Endothelial cell (in vitro differentiated cells): Measurements from ENCODE around the gene MAML2. TPM values are rescaled to one million over a fixed set of nuclear protein-coding genes. Genes with fewer than 3 reads are reported as not detected.

ENCODE experiments used
- DNase-seq: peaks from one replicate; pipeline ENCODE4 v3.0.0; 2021; ENCODE audit warnings: low spot score
- H3K27ac Mint-ChIP-seq: one replicate; pipeline ENCODE4 v1.8.0; 2021; ENCODE audit warnings: mixed read lengths, inconsistent platforms; ENCODE audit not compliant: unreplicated experiment
- H3K27me3 Mint-ChIP-seq: one replicate; pipeline ENCODE4 v1.8.0; 2021; ENCODE audit warnings: mild to moderate bottlenecking, moderate library complexity, mixed read lengths, inconsistent platforms; ENCODE audit not compliant: unreplicated experiment
- H3K36me3 Mint-ChIP-seq: one replicate; pipeline ENCODE4 v1.8.0; 2021; ENCODE audit warnings: mild to moderate bottlenecking, low read depth, mixed read lengths, inconsistent platforms; ENCODE audit not compliant: unreplicated experiment
- H3K4me1 Mint-ChIP-seq: one replicate; pipeline ENCODE4 v1.8.0; 2021; ENCODE audit warnings: mild to moderate bottlenecking, mixed read lengths, inconsistent platforms; ENCODE audit not compliant: unreplicated experiment
- H3K4me3 Mint-ChIP-seq: one replicate; pipeline ENCODE4 v1.8.0; 2021; ENCODE audit warnings: mild to moderate bottlenecking, mixed read lengths, inconsistent platforms; ENCODE audit not compliant: unreplicated experiment
- H3K9me3 Mint-ChIP-seq: one replicate; pipeline ENCODE4 v1.8.0; 2021; ENCODE audit warnings: mixed read lengths, inconsistent platforms; ENCODE audit not compliant: unreplicated experiment
- CTCF ChIP-seq: fragments of 200-600 bp; sonication (generic); IDR thresholded peaks from one replicate; pipeline ENCODE4 v1.5.0; 2021; ENCODE audit warnings: antibody characterized with exemption; ENCODE audit not compliant: unreplicated experiment
- total RNA-seq: library from RNA; stranded (reverse); fragmentation: NEBNext Ultra II Directional; extraction: Animal tissue kit (Norgen Biotek cat#: 25700); gene quantifications from one replicate; pipeline ENCODE4 v1.2.1, GENCODE V29; 2021; ENCODE audit not compliant: unreplicated experiment

The MAML2 gene
- total RNA-seq, 1 donor from 2014 or later: 6.2 TPM

GRCh38 chr11:96033599-96033998, 309.4 kb downstream of the MAML2 start:
- TF ChIP-seq CTCF: no peak
- H3K4me1 Mint-ChIP-seq: peaks cover 9% of the 10 kb centered on the region
- no peak overlapping the region for H3K4me3 Mint-ChIP-seq
- H3K27ac Mint-ChIP-seq: no peak overlapping the region
- H3K27me3 Mint-ChIP-seq: no peaks in the 10 kb centered on the region
- peaks cover 4% of the 10 kb centered on the region for H3K9me3 Mint-ChIP-seq
- no peak for DNase-seq
- no peaks in the 10 kb centered on the region for H3K36me3 Mint-ChIP-seq

- no peak for DNase-seq
- H3K9me3 Mint-ChIP-seq: peaks cover 4% of the 10 kb centered on the region
- peaks cover 9% of the 10 kb centered on the region for H3K4me1 Mint-ChIP-seq
- no peak for TF ChIP-seq CTCF
- H3K4me3 Mint-ChIP-seq: no peak overlapping the region
- H3K27me3 Mint-ChIP-seq: no peaks in the 10 kb centered on the region
- H3K27ac Mint-ChIP-seq: no peak overlapping the region
- H3K36me3 Mint-ChIP-seq: no peaks in the 10 kb centered on the region
These were observed 309.9 kb downstream of the MAML2 start for GRCh38 chr11:96033095-96033494.

GRCh38 chr11:96028746-96029145, 314.2 kb downstream of the MAML2 start:
- TF ChIP-seq CTCF: no peak
- Mint-ChIP-seq H3K27ac (no peak overlapping the region), H3K36me3 (peaks cover 3% of the 10 kb centered on the region), H3K27me3 (no peaks in the 10 kb centered on the region), H3K4me3 (no peak overlapping the region), H3K4me1 (peaks cover 2% of the 10 kb centered on the region), H3K9me3 (no peaks in the 10 kb centered on the region)
- no peak for DNase-seq

- Mint-ChIP-seq H3K36me3 (peaks cover 3% of the 10 kb centered on the region), H3K9me3 (no peaks in the 10 kb centered on the region), H3K27ac (no peak overlapping the region), H3K4me3 (no peak overlapping the region), H3K27me3 (no peaks in the 10 kb centered on the region), H3K4me1 (peaks cover 2% of the 10 kb centered on the region)
- no peak for TF ChIP-seq CTCF
- no peak for DNase-seq
These were observed 316.0 kb downstream of the MAML2 start for GRCh38 chr11:96027021-96027420.

- TF ChIP-seq CTCF: no peak
- Mint-ChIP-seq H3K27me3 (no peaks in the 10 kb centered on the region), H3K4me1 (peaks cover 2% of the 10 kb centered on the region), H3K9me3 (no peaks in the 10 kb centered on the region), H3K36me3 (peaks cover 3% of the 10 kb centered on the region), H3K4me3 (no peak overlapping the region), H3K27ac (no peak overlapping the region)
- DNase-seq: no peak
These were observed 316.7 kb downstream of the MAML2 start for GRCh38 chr11:96026310-96026709.
